Activated naive CD4-positive, alpha-beta T cell treated with Interleukin-2 at 50 U/mL for 16 hours (primary cell): ENCODE measurements around the gene TTC34.

Experiments used
- DNase-seq: peaks from one replicate; pipeline ENCODE4 v3.0.0-alpha.2; 2020

TTC34 gene

DNA sequence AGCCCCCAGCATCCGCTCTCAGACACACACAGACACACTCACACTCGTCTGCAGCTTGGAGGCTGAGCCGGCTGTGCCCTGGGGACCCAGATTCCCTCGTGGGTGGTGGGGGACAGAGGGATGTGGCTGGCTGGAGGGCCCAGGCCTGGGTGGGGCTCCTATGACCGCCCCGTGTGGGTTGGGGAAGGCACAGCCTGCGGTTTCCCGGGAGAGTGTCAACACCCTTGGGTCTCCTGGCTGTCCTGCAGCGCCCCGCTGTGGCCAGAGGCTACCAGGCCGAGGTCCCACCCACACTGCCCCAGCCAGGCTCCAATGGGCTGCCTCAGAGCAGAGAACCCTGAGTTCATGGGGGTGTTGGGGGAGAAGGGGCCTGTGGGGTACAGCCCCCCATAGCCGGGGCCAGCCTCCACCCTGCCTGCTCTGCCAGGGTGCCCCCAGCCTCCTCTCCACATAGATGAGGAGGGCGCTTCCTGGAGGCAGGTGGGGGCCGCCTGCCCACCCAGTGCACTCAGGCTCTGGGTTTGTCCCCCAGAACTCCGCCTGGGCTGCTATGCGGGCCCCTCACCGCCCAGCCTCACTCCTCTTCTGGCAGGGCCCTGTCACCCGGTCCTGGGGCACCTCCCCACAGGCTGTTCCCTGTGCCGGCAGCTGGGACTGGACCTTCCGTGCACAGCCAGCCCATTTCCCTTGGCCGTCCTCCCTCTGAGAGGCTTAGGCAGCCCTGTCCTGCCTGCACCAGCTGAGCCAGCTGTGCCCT lies at the start of gene TTC34:
Gene TTC34, minus strand, starts transcription at position 159 of the 757 bp plus-strand sequence. CDS start 866 bp downstream, outside the sequence.
- DNase-seq: peak; percentile 40

DNA sequence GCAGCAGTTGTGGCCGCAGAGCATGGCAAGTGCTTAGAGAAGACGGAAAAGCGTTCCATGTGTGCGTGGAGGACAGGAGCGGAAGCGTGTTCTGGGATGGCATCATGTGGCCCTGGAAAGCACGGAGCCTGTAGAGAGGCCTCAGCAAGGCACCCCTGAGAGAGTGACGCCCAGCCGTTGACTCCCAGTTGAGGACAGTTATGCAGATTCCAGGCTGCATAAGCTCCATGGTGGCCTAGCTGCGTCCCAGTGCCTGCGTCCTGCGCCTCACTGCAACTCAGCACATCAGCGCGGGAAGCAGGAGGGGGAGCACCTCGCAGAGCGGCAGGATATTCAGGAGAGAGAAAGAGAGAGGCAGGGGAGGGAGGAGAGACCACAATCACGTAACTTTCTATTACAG lies 49.0 kb upstream of the TTC34 start:
- DNase-seq: no peak

- no peak for DNase-seq
These were observed 46.6 kb upstream of the TTC34 start for GRCh38 chr1:2848006-2848670.

GRCh38 chr1:2847086-2847985 lies 45.8 kb upstream of the TTC34 start:
- no peak for DNase-seq

DNA sequence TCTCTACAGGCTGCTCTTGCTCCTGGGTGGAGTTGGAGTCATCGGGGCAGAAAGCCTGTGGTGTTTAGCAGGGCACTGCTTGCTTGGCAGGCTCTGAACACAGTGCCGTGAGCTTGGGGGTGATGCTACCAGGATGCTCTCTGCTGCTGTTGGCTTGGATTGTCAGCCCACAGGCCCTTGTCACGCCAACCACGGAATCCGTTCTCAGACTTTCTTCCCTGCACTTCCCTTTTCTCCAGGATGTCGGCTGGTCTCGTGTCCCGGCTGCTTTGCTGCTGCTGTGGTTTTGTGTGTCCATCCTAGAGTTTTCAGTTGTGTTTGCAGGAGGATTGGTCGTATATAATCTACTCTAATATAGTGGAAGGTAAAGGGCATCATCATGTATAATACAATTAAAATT lies 44.4 kb upstream of the TTC34 start:
- no peak for DNase-seq

DNA sequence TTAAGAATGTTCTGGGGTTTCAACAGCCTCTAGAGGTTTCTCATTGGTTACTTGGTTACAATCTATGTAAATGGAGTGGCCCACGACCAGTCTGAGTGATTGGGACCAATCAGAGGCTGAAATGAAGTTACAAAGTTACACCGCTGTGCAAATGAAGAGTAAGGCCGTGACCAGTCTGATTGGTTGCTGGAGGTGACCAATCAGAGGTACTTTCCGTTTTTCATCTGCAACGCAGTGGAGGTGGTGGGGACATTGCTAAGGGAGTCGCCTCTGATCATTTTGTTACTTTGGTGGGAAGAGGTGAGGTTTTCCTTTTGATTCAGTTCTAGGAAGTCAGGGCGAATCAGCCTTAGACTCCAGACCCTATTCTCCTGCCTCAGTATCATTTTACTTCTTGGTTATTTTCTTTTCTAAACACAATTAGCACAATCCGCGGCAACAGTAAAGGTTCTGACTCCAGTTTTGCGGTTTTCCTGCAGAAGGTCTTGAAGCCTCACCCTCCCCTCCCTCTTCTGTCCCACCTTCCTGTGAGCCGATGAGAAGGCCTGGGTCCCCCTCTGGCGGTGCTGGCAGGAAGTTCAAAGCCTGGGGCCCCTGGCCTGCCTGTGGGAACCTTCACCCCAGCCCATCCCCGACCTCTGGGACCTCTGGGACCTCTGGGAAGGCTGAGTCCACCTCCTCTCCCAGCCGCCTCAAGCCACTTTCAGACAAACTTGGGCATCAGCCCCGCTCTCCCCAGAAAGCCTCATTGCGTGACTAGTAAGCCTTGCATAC lies 38.7 kb upstream of the TTC34 start:
- peak; percentile 60 for DNase-seq

GRCh38 chr1:2837823-2838222 lies 36.3 kb upstream of the TTC34 start:
- no peak for DNase-seq

DNA sequence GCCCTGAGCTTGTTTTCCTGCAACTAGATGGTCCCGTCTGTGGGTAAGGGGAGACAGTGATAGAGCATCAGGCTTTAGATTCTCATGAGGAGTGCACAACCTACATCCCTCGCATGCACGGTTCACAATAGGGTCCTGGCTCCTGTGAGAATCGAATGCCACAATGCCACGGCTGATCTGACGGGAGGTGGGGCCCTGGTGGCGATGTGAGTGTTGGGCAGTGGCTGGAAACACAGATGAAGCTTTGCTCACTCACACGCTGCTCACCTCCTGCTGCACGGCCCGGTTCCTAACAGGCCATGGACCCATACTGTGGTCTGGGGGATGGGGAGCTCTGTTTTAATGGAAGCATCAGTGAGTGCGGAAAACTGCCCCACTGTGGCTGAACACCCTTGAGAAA lies 35.8 kb upstream of the TTC34 start:
- DNase-seq: no peak

GRCh38 chr1:2836333-2836970 lies 35.0 kb upstream of the TTC34 start:
- no peak for DNase-seq

- DNase-seq: no peak
These were observed 34.2 kb upstream of the TTC34 start for GRCh38 chr1:2835650-2836159.

- no peak for DNase-seq
These were observed 33.5 kb upstream of the TTC34 start for GRCh38 chr1:2834741-2835564.

- no peak for DNase-seq
These were observed 32.6 kb upstream of the TTC34 start for GRCh38 chr1:2834146-2834475.

DNA sequence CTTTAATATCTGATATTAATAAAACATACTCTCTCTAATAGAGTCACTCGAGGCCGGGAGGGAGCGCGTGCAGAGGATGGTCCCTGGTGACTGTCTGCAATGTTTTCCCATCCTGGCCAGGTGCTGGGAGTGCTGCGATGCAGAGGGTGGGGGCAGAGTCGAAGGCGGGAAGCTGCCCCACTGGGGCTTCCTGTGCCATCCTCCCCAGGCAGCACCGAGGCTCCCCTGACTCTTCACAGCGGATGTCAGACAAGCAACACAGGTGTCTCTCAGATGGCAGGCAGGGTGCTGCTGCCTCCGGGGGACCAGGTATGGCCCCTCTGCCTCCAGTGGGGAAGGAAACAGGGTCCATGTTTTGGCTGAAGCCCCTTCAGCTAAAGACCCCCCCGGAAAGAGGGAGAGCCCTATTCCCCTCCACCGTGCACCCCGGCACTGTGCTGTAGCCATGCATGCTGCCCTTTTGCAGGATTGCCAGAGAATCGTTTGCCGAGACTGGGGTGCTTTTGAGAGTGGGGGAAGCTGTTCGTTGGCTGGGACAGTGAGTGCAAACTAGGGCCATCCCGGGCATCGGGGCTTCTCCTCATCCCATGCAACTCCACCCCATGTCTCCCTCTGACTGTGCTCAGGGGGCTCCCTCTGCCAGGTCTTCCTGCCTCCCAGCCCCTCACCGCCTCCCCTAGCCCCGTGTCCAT lies 32.1 kb upstream of the TTC34 start:
- no peak for DNase-seq

GRCh38 chr1:2832506-2833453 lies 31.3 kb upstream of the TTC34 start:
- DNase-seq: no peak

DNA sequence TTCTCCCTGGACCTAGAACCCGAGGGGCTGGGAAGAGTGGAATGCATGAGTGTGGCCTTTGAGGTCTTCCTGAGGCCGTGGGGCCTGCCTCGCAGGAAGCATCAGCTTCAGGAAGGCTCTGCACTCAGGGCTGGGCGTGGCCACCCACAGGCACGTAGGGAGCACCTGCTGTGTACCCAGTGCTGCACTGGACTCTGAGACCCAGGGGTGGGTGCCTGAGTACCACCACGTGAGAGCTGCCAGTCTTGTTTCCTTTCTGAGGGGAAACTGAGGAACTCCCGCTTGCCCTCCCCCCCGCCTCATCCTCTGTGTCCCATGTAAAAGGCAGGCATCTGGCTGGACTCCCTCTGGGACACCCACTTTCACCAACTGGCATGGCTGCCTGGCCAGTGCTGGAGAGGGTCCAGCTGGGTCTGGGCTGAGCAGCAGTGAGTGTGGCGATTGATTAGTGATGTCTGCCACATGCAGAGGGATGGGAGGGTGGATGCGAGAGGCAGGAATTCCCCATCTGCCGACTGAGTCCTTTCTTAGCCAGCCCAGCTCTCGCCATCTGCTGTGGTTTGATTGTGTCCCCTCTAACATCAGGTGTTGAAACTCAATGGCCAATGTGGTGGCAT lies 30.2 kb upstream of the TTC34 start:
- DNase-seq: no peak

- DNase-seq: no peak
These were observed 29.4 kb upstream of the TTC34 start for GRCh38 chr1:2830761-2831425.

DNA sequence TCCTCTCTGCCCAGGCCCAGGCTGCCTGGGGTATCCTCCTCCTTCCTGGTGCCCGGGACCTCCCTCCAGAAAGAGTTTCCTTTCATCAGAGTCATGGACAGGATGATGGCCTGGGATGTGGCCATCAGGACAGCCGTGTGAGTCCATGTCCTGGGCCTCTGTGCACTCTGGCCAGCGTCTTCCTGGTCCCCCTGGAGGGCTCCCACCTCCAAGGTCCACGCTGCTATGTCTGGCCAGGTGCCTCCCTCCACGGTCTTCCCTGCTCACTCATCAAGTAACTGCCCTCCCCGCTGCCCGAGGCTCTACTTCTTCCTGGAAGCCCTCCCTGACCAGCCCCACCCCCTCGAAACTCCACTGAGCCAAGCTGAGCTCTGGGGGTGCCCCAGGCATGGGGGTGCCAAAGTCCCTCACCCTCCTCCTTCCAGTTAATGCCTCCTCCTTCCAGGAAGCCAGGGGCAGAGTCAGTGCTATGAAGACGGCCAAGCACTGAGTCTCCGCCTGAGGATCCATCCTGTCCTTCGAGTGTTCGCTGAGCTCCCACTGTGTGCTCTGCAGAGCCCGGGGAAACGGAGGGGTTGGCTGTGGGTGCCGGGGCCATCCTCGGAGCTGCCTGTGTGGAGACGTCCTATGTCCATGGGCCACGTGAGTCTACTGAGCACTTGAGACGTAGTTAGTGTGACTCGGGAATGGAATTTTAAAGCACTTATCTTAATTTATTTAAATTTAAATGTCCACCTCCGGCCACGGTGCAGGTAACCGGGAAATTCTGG lies 28.5 kb upstream of the TTC34 start:
- DNase-seq: no peak
